GM19238 (cell line): ENCODE measurements around the gene SYNDIG1.

Source experiments
- DNase-seq: peaks from one replicate; pipeline ENCODE4 v3.0.0; 2011; ENCODE audit warnings: low spot score; ENCODE audit not compliant: insufficient read length

SYNDIG1 gene

GRCh38 chr20:24446811-24447210 is 22.6 kb upstream of the SYNDIG1 start:
- no peak for DNase-seq

- DNase-seq: no peak
These were observed 21.3 kb upstream of the SYNDIG1 start for GRCh38 chr20:24448170-24448569.

- DNase-seq: no peak
These were observed 20.3 kb upstream of the SYNDIG1 start for GRCh38 chr20:24449026-24449720.

GRCh38 chr20:24450177-24450576 is 19.3 kb upstream of the SYNDIG1 start:
- DNase-seq: no peak

- DNase-seq: no peak
These were observed 18.6 kb upstream of the SYNDIG1 start for GRCh38 chr20:24450624-24451376.

- DNase-seq: no peak
These were observed 18.0 kb upstream of the SYNDIG1 start for GRCh38 chr20:24451428-24451827.

- DNase-seq: no peak
These were observed 17.4 kb upstream of the SYNDIG1 start for GRCh38 chr20:24452016-24452415.

GRCh38 chr20:24452498-24453127 is 16.8 kb upstream of the SYNDIG1 start:
- DNase-seq: no peak

- DNase-seq: no peak
These were observed 15.6 kb upstream of the SYNDIG1 start for GRCh38 chr20:24453869-24454268.

GRCh38 chr20:24455081-24455480 is 14.3 kb upstream of the SYNDIG1 start:
- DNase-seq: no peak

- no peak for DNase-seq
These were observed 13.0 kb upstream of the SYNDIG1 start for GRCh38 chr20:24456398-24456781.

- no peak for DNase-seq
These were observed 11.0 kb upstream of the SYNDIG1 start for GRCh38 chr20:24458436-24458835.

GRCh38 chr20:24459733-24460132 is 9.7 kb upstream of the SYNDIG1 start:
- no peak for DNase-seq

- DNase-seq: no peak
These were observed 8.7 kb upstream of the SYNDIG1 start for GRCh38 chr20:24460712-24461111.

- DNase-seq: no peak
These were observed 7.6 kb upstream of the SYNDIG1 start for GRCh38 chr20:24461848-24462247.

GRCh38 chr20:24462460-24463010 is 6.9 kb upstream of the SYNDIG1 start:
- DNase-seq: no peak

- DNase-seq: no peak
These were observed 4.3 kb upstream of the SYNDIG1 start for GRCh38 chr20:24465159-24465558.

GRCh38 chr20:24465730-24466129 is 3.7 kb upstream of the SYNDIG1 start:
- DNase-seq: no peak

- no peak for DNase-seq
These were observed 871 bp upstream of the SYNDIG1 start for GRCh38 chr20:24468401-24469115.

- DNase-seq: no peak
These were observed 691 bp downstream of the SYNDIG1 start for GRCh38 chr20:24469894-24470745.
